Astrocyte of the cerebellum (primary cell): Measurements from ENCODE around the gene ENC1.

ENCODE experiments used
- DNase-seq: peaks from one replicate; pipeline ENCODE4 v3.0.0-alpha.2; 2011; ENCODE audit warnings: low read depth
- H3K4me3 ChIP-seq: 2 replicates; pipeline ENCODE4 v1.5.1; 2011; ENCODE audit warnings: mild to moderate bottlenecking, low read depth, low read length, moderate library complexity
- in situ Hi-C: cut with HindIII; loops from 2 replicates; pipeline ENCODE4 v1.10.0; 2017; ENCODE audit warnings: low sequenced_read_pairs
- TF ChIP-seq, protein P1 (sequence below): IDR thresholded peaks from 2 replicates; pipeline ENCODE4 v1.5.1; 2012; ENCODE audit warnings: low read length, low read depth, moderate library complexity, mild to moderate bottlenecking; ENCODE audit errors: missing control alignments

The ENC1 gene

DNA sequence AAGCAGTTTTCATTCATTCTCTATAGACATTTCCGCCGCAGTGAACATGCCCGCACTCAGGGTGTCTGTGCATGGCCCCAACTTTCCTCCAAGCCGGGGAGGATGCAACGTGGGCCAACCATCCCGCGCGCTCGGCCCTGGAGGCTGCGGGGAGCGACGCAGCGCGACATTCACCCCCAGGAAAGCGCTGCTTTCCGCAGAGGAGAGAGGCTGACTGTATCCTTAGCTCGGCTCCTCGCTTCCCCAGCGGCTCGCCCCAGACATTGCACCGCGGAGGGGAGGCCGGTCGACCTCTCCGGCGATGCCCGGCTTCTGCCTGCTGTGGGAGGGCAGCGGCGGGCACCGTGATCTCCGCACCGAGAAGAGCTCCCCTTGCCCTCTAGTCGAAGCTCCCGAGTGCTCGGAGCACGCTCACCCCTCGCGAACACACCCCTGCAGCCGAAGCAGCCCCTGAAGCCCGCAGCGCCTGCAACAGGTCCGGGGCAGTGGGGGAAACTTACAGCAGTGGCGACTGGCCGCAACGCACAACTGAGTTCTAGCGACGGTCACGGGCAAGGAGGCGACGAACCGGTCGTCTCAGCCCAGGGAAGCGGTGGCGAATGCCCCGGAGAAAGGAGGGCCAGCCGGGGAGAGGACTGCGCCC lies 600 bp downstream of the ENC1 start:
- in situ Hi-C loops, result no loop called here
- peak overlapping the region; percentile 89 for H3K4me3 ChIP-seq
- TF ChIP-seq, protein P1, sequence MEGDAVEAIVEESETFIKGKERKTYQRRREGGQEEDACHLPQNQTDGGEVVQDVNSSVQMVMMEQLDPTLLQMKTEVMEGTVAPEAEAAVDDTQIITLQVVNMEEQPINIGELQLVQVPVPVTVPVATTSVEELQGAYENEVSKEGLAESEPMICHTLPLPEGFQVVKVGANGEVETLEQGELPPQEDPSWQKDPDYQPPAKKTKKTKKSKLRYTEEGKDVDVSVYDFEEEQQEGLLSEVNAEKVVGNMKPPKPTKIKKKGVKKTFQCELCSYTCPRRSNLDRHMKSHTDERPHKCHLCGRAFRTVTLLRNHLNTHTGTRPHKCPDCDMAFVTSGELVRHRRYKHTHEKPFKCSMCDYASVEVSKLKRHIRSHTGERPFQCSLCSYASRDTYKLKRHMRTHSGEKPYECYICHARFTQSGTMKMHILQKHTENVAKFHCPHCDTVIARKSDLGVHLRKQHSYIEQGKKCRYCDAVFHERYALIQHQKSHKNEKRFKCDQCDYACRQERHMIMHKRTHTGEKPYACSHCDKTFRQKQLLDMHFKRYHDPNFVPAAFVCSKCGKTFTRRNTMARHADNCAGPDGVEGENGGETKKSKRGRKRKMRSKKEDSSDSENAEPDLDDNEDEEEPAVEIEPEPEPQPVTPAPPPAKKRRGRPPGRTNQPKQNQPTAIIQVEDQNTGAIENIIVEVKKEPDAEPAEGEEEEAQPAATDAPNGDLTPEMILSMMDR, result peak; percentile 3
- no peak for DNase-seq

DNA sequence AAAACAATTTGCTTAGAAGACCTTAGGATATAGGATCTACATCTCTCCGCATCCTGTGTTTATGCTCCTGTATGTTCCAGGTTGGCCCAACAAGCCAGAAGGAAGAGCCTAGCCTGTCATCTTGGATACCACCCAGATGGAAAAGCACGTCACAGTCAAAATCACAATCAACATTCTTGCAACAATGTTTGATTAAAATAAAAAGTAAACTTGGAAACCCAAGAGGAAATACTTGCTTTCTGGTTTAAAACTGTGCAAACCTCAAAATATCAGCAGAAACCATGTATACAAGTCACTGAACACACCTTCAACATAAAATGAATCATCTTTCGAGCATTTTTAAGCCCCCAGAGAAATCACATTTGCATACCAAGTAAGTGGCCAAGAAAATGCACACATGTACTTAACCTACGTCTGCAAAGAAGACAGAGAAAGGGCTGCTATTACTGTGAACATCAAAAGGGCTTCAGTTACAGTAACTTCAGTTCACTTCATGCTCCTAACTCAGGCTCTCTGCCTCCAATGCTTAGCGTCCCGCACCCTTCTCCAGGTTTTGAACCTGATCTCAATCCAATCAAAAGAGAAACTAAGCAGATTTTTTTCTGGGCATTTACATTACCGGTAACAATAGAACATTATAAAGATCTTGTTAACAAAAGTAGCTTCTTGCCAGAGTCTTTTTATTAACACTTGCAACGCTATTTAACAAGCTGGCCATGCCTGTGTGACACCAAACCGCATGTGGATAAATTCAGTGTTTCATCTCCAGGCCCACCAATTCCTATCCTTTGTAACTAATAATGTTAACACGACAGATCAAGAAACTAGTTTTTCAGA lies 1.3 kb downstream of the ENC1 start:
- no peak for DNase-seq
- in situ Hi-C loops, result no loop called here

DNA sequence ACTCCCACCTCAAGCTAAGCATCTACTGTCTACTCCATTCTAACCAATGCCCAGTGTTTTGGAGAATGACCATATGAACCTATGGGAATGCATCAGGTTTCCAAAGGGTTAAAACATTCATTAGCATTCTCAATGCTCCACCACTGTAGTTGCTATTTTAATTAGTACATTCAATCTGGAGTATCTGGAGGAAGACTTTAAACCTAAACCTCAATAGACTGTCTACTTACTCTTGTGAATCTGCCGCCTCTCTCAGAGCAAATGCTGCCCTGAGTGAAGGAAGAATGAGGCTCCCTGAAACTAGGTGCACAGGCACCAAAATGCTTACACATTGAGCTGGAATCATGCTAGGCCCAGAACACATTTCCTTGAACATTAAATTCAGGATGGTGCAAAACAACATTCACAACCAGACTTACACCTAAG lies 2.0 kb downstream of the ENC1 start:
- TF ChIP-seq, protein P1, result no peak
- in situ Hi-C loops, result no loop called here
- no peak for DNase-seq
- peak overlapping the region; percentile 89 for H3K4me3 ChIP-seq

More for the DNA sequence above, 1.3 kb downstream of the ENC1 start:
- TF ChIP-seq, protein P1, result no peak
- H3K4me3 ChIP-seq, result peak overlapping the region; percentile 89

DNA sequence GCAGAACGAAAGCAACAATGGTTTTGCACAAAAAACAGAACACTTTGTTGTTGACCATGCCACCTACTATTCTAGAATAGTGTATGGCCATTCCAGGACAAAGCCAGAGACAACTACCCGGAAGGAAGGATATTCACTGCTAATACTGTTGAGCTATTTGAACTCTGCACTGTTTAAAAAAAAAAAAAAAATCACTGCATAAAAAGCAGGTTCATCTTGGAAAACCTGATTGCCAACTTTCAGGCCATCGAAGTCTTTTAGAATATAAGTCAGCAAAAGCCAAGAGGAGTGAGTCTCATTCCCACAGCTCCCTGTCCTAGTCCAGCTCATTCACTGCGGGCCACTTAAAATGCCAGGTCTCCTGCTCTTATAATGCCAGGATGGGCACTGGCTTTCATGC lies 4.0 kb downstream of the ENC1 start:
- TF ChIP-seq, protein P1, result no peak
- peak overlapping the region; percentile 89 for H3K4me3 ChIP-seq
- in situ Hi-C loops, result no loop called here
- no peak for DNase-seq

DNA sequence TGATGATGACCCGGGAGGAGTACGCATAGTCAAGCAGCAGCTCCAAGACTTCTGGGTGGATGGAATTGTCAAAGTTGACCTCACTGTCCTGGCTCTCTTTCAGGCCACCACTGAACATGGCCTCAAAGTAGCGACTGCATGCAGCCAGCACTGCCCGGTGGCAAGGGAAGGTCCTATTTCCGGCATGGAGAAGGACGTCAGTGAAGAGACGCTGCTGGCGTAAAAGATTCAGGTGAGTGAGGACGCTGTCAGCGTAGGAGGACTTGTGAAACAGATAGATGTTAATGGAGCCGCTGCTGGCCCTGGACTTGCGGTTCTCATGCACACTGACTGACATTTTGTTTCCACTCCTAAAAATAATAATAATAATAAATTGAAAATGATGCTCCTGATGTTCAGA lies 4.4 kb downstream of the ENC1 start:
- TF ChIP-seq, protein P1, result no peak
- no peak for DNase-seq
- in situ Hi-C loops, result no loop called here
- no peak overlapping the region for H3K4me3 ChIP-seq

DNA sequence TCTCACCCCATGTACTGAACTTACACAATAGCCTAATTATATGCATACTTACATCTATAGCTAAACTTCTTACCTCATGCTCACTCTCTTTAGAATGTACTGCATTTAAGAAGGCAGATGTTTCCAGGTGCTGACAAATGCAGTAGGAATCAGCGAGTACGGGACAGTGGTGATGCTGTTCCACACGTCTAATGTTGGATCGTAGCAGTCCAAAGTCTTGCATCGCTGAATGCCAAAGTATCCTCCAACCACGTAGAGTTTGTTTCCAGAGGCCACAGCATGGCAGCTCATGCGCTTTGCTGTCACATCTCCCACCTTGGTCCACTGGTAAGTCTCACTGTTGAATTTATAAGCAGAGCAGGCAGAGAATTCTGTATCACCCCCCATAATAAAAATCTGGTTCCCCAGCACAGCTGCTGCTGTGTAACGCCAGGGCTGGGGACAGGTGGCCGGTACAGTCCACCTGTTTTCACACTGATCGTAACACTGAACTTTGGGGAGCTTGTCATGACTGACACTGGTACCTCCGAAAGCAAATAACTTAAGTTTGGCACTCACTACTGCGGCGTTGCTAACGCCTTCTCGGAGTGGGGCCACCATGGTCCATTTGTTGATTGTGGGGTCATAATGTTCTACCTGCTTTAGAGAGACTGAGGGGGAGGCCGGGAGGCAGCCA lies 5.8 kb downstream of the ENC1 start:
- DNase-seq, result no peak
- TF ChIP-seq, protein P1, result no peak
- H3K4me3 ChIP-seq, result no peak overlapping the region
- in situ Hi-C loops, result no loop called here
